ENCODE measurements around the gene SBF2. TPM values are rescaled to one million over a fixed set of nuclear protein-coding genes. Genes with fewer than 3 reads are reported as not detected.

The SBF2 gene
- total RNA-seq, 4 donors from 2014 or later, result 52.8 to 87.9 (median 62.4) TPM

- Histone ChIP-seq H3K4me3 (no peak overlapping the region), H3K27ac (no peak overlapping the region), H3K9me3 (no peaks in the 10 kb centered on the region), H3K27me3 (no peaks in the 10 kb centered on the region), H3K4me1 (peaks cover 0 to 18% (median 0%) of the 10 kb centered on the region in 3 donors), H3K36me3 (no peaks in the 10 kb centered on the region)
- WGBS, 2 donors (ENCODE audit: low coverage in 1 of 2), result 93 to 100% methylated on average over 1 of the region's 2 CpGs
- no peak for TF ChIP-seq CTCF (IDR thresholded peaks at IDR 0.05)
- TF ChIP-seq POLR2A (IDR thresholded peaks at IDR 0.05), result no peak
- no peak for TF ChIP-seq POLR2AphosphoS5 (IDR thresholded peaks at IDR 0.05)
- no peak for TF ChIP-seq EP300 (IDR thresholded peaks at IDR 0.05)
- no peak for ATAC-seq
Observed at GRCh38 chr11:10221342-10221741, 72.7 kb downstream of the SBF2 start.

- Histone ChIP-seq H3K4me3 (no peak overlapping the region), H3K27me3 (no peaks in the 10 kb centered on the region), H3K9me3 (no peaks in the 10 kb centered on the region), H3K27ac (no peak overlapping the region), H3K36me3 (no peaks in the 10 kb centered on the region), H3K4me1 (peaks cover 0 to 30% (median 3%) of the 10 kb centered on the region in 3 donors)
- ATAC-seq, result no peak
- no peak for TF ChIP-seq POLR2A (IDR thresholded peaks at IDR 0.05)
- TF ChIP-seq POLR2AphosphoS5 (IDR thresholded peaks at IDR 0.05), result no peak
- no peak for TF ChIP-seq CTCF (IDR thresholded peaks at IDR 0.05)
- TF ChIP-seq EP300 (IDR thresholded peaks at IDR 0.05), result no peak
- 76 to 80% methylated on average over 1 to 2 of the region's 3 CpGs for whole genome bisulfite sequencing, 2 donors (ENCODE audit: low coverage in 1 of 2)
Observed at GRCh38 chr11:10211470-10211869, 82.5 kb downstream of the SBF2 start.

- peaks cover 0 to 30% (median 3%) of the 10 kb centered on the region in 3 donors for H3K4me1 ChIP-seq
- TF ChIP-seq CTCF (IDR thresholded peaks at IDR 0.05) (no peak), POLR2AphosphoS5 (IDR thresholded peaks at IDR 0.05) (no peak), POLR2A (IDR thresholded peaks at IDR 0.05) (no peak), EP300 (IDR thresholded peaks at IDR 0.05) (no peak)
- no peak overlapping the region for H3K27ac ChIP-seq
- H3K4me3 ChIP-seq, result no peak overlapping the region
- no peaks in the 10 kb centered on the region for H3K27me3 ChIP-seq
- peaks cover 0 to 5% (median 0%) of the 10 kb centered on the region in 3 donors for H3K9me3 ChIP-seq
- H3K36me3 ChIP-seq, result no peaks in the 10 kb centered on the region
- no peak for ATAC-seq
- WGBS, 2 donors (ENCODE audit: low coverage in 1 of 2), result 57 to 73% methylated on average over 1 to 4 of the region's 4 CpGs
Observed at GRCh38 chr11:10209326-10209725, 84.7 kb downstream of the SBF2 start.

GRCh38 chr11:10208131-10208575 lies 85.9 kb downstream of the SBF2 start:
- Histone ChIP-seq H3K4me3 (no peak overlapping the region), H3K27ac (peak overlapping the region in 1 of 4 donors; percentile 16), H3K9me3 (peaks cover 0 to 8% (median 3%) of the 10 kb centered on the region in 3 donors), H3K27me3 (no peaks in the 10 kb centered on the region), H3K36me3 (no peaks in the 10 kb centered on the region), H3K4me1 (peaks cover 0 to 30% (median 3%) of the 10 kb centered on the region in 3 donors)
- peak; percentile 48 for ATAC-seq
- 4 to 17% methylated on average over 4 of the region's 4 CpGs for WGBS, 2 donors (ENCODE audit: low coverage in 1 of 2)
- TF ChIP-seq POLR2A (IDR thresholded peaks at IDR 0.05) (no peak), CTCF (IDR thresholded peaks at IDR 0.05) (peak; percentile 66 to 88 (median 80)), EP300 (IDR thresholded peaks at IDR 0.05) (no peak), POLR2AphosphoS5 (IDR thresholded peaks at IDR 0.05) (no peak)

- ATAC-seq, result no peak
- WGBS, 2 donors (ENCODE audit: low coverage in 1 of 2), result 67 to 88% methylated on average over 1 of the region's 1 CpG
- Histone ChIP-seq H3K27me3 (no peaks in the 10 kb centered on the region), H3K9me3 (peaks cover 0 to 8% (median 3%) of the 10 kb centered on the region in 3 donors), H3K36me3 (no peaks in the 10 kb centered on the region), H3K27ac (no peak overlapping the region), H3K4me3 (no peak overlapping the region), H3K4me1 (peaks cover 0 to 23% (median 3%) of the 10 kb centered on the region in 3 donors)
- no peak for TF ChIP-seq POLR2AphosphoS5 (IDR thresholded peaks at IDR 0.05)
Observed at GRCh38 chr11:10205928-10206327, 88.1 kb downstream of the SBF2 start.

Measured in gastroesophageal sphincter (tissue), 4 donors.